Measurements from ENCODE around the gene SLC4A7.
"Not testable (repeated sequence)": the region's sequence is repeated elsewhere in the genome, so short reads cannot be mapped to it uniquely, and the experiment has no call there.

The SLC4A7 gene

DNA sequence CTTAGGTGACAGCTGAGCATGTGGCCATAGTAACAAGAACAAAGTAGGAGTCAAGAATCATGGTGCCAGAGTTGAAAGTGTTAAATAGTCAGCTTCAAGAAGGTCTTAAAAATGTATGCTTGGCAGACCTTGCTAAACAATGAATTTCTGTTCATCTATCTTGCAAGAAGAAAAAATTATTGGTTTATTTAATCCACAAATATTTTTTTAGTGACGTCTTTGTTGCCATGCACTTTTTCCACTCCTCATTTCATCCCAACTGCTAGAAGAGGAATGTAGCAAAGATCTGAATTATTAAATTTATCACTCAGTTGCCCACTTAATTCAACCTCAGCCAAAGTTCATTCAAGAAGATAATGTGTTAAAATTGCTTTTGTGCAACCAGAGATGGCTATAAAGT, 3.2 kb upstream of the SLC4A7 start:
- DNase-seq (ENCODE audit: low read depth in 1 of 2, low spot score in 1 of 2), result no peak

GRCh38 chr3:27486336-27486735, 2.2 kb upstream of the SLC4A7 start:
- no peak for DNase-seq (ENCODE audit: low read depth in 1 of 2, low spot score in 1 of 2)

- DNase-seq (ENCODE audit: low read depth in 1 of 2, low spot score in 1 of 2), result no peak
These were observed 1.7 kb upstream of the SLC4A7 start for GRCh38 chr3:27485866-27486265.

DNA sequence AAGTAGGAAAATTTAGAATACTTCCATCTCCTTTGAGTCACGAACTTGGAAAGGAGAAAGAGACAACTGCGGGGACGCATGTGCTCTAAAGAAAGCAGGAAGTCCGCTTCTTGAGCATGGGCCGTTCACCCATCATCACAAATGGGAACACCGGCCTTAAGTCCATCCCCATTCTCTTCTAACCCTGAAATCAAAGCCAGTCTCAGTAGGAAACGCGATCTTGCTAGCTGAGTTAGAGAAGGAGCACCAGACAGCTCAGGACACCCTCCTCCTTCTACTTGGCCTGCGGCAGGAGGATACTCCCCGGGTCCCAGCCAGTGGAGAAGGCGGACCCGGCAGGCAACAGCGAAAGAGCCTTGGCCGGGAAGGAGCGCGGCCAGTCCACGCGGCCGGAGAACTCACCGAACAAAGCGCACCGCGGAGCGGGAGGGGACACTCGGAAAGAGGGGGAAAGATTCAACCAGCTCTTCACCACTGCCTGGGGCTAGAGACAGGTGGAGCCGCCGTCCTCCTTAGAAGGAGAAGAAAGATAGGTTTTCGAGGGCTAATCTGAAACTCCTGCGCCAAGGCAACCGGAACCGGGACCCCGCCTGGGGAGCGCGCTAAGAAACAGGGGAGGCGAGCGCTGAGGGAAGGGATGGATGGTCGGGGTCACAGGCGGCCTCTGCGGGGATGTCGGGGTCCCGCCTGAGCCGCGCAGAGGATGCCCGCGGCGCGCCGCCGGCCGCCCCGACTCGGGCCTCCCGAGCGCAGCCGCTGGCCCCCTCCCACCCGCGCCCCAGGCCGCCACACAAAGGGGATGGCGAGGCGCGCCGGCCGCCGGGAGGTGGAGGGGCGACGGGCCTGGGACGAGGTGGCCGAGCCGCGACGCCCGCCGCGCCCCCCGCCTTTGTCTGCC, 818 bp downstream of the SLC4A7 start:
- DNase-seq (ENCODE audit: low read depth in 1 of 2, low spot score in 1 of 2), result peak; percentile 7 to 11

GRCh38 chr3:27479806-27480543, 4.2 kb downstream of the SLC4A7 start:
- DNase-seq (ENCODE audit: low read depth in 1 of 2, low spot score in 1 of 2), result no peak

- DNase-seq (ENCODE audit: low read depth in 1 of 2, low spot score in 1 of 2), result no peak
These were observed 12.1 kb downstream of the SLC4A7 start for GRCh38 chr3:27471923-27472550.

DNA sequence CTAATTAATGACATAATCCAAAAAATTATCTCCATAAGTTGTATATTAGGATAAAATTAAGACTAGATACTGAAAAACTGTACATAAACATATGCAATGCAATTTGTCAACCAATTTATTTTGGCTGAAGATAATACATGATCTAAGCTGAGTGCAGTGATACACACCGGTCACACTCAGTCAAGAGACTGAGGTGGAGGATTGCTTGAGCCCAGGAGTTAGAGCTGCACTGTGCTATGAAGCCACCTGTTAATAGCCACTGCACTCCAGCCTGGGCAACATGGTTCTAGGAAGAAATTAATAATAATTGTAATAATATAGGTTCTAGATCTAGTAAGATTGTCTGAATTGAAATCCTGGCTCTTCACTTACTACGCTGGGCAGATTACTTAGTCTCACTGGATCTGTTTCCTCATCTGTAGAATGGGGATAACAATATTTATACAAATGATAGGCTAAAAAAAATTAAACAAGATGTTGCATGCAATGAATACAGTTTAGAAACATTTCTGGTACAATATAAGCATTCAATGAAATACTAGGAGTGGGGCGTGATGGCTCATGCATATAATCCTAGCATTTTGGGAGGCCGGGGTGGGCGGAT, 15.8 kb downstream of the SLC4A7 start:
- no peak for DNase-seq (ENCODE audit: low read depth in 1 of 2, low spot score in 1 of 2)

GRCh38 chr3:27467545-27467944, 16.6 kb downstream of the SLC4A7 start:
- DNase-seq (ENCODE audit: low read depth in 1 of 2, low spot score in 1 of 2), result no peak

DNA sequence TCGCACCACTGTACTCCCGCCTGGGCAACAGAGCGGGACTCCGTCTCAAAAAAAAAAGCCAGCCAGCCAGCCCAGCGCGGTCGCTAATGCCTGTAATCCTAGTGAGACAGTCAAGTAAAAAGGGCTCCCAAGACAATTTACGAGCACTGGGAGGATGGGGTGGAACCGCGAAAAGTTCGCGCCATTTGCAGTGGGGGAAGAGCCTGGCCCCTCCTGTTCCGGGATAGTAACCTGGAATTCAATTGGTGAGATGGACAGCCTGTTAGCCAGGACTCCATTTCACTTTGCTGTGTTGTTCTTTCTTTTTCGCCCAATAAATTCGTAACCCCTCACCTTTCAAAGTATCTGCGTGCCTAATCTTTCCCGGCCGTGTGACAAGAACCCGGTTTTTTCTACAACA, 19.5 kb downstream of the SLC4A7 start:
- no peak for DNase-seq (ENCODE audit: low read depth in 1 of 2, low spot score in 1 of 2)

DNA sequence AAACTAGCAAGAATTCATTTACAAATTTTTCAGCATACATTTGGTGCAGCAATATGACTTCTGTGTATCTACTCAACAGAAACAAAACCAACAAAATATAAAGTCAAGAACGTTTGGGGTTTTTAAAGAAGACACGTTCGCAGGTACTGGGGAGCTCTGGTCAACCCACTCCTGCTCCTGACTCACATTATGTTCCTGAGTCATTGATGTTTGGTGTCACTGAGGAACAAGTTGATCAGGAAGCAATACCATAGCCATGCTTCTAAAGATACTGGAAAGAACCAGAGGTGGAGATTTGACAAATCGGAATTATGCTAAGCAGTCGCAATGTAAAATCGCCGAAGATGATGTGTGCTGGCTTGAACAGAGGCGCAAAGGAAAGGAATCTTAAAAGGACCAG, 22.0 kb downstream of the SLC4A7 start:
- no peak for DNase-seq (ENCODE audit: low read depth in 1 of 2, low spot score in 1 of 2)

GRCh38 chr3:27458929-27459328, 25.3 kb downstream of the SLC4A7 start:
- DNase-seq (ENCODE audit: low read depth in 1 of 2, low spot score in 1 of 2), result no peak

DNA sequence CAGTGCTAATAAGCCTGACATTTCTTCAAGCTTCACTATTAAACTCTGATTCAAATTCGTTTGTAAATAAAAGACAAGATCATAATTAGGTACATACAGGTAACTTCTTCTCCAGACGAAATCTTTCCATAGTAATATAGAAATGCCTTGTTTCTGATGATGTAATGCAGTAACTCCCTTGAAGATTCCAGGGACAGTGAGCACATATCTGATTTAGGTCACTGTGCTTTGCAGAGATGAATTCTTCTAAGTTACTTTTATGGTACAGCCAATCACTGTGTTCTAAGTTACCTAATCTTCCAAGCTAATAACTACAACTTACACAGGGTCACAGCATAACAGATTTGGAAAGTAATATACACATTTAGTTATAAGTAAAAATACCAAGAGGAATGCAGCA, 27.6 kb downstream of the SLC4A7 start:
- no peak for DNase-seq (ENCODE audit: low read depth in 1 of 2, low spot score in 1 of 2)

GRCh38 chr3:27454914-27455313, 29.3 kb downstream of the SLC4A7 start:
- no peak for DNase-seq (ENCODE audit: low read depth in 1 of 2, low spot score in 1 of 2)

DNA sequence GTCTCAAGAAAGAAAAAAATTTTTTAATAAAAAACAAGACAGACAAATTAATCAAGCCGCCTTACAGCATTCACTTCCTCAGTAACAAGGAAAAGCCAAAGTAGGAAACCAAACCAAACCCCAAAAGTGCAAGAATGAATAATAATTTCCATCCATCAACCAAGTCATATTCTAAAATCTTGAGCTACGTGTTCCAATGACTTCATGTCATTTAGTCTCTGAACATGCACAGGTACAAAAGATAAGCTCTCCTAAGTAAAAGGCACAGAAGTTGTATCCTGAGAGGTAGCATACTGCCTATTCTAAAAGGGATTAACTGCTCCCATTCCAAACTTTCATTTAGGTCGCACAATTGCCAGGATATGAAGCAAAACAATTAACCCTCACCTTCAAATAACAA, 29.7 kb downstream of the SLC4A7 start:
- DNase-seq (ENCODE audit: low read depth in 1 of 2, low spot score in 1 of 2), result no peak

GRCh38 chr3:27452368-27453090, 31.7 kb downstream of the SLC4A7 start:
- no peak for DNase-seq (ENCODE audit: low read depth in 1 of 2, low spot score in 1 of 2)

DNA sequence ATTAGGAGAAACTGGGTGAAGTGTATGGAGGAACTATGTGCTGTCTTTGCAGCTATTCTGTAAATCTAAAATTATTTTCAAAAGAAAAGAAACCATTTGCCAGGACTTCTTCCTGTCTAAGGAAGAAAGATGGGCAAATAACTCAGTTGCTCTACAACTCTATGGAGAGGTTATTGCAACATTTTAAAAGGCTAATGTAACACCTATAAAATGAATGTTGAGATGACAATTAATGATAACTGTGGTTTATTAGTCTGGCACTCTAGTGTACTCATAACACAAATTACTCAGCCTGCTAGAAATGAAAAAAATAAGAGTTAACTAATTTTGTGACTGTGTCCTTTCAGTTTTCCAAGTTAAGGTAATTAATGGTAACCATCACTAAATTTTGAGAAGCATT, 32.3 kb downstream of the SLC4A7 start:
- DNase-seq (ENCODE audit: low read depth in 1 of 2, low spot score in 1 of 2), result no peak

DNA sequence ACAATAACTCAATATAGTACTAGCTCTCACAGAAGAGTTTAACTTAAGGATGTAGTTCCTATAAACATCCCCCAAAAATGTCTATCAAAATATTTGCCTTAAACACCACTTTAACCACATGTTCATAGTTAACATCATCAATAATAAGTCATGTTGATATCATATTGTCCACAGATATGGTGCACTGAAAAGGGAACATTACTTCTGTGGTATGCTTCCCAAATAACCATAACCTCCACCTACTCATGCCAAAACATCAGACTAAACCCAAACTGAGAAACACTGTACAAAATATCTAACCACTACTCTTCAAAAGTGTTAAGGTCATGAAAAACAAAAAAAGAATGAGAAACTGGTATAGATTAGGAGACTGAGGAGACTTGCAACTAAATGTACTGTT, 32.9 kb downstream of the SLC4A7 start:
- DNase-seq (ENCODE audit: low read depth in 1 of 2, low spot score in 1 of 2), result no peak

- no peak for DNase-seq (ENCODE audit: low read depth in 1 of 2, low spot score in 1 of 2)
These were observed 34.5 kb downstream of the SLC4A7 start for GRCh38 chr3:27449530-27450150.

GRCh38 chr3:27442995-27443394, 41.2 kb downstream of the SLC4A7 start:
- not testable (repeated sequence) for DNase-seq (ENCODE audit: low read depth in 1 of 2, low spot score in 1 of 2)

DNA sequence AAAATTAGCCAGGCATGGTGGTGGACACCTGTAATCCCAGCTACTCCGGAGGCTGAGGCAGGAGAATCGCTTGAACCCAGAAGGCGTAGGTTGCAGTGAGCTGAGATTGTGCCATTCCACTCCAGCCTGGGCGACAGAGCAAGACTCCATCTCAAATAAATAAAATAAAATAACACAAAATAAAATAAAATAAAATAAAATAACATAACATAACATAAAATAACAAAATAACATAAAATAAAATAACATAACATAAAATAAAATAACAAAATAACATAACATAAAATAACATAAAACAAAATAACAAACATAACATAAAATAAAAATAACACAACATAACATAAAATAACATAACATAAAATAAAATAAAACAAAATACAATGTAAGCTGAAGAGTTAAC, 45.8 kb downstream of the SLC4A7 start:
- not testable (repeated sequence) for DNase-seq (ENCODE audit: low read depth in 1 of 2, low spot score in 1 of 2)
